Spleen (tissue), 7 donors: ENCODE results near the gene TRIML1.

Experiments used
- POLR2A ChIP-seq, 3 donors: fragments of 450-650 bp; IDR thresholded peaks; one replicate each; pipeline ENCODE4 v1.5.1; 2017; ENCODE audit warnings: antibody characterized with exemption in 3 of 3, mild to moderate bottlenecking in 1 of 3
- POLR2AphosphoS5 ChIP-seq, 3 donors: sonication (generic); formaldehyde crosslinking; IDR thresholded peaks; one replicate each; pipeline ENCODE4 v1.5.1; 2017; ENCODE audit warnings: antibody characterized with exemption in 3 of 3
- TF ChIP-seq, protein P1 (sequence below), 11 experiments: fragments of 200-600 bp in 7 of 11; fragments of 450-650 bp in 4 of 11; sonication (generic) in 4 of 11; IDR thresholded peaks in 8 of 11; conservative IDR thresholded peaks in 3 of 11; 1 replicate in 7 of 11; 2 replicates in 4 of 11; pipeline versions ENCODE4 v1.4.0 to v1.8.0; 2016 to 2021; ENCODE audit warnings: antibody characterized with exemption in 11 of 11, inconsistent platforms in 4 of 11, mild to moderate bottlenecking in 1 of 11
- donor health status: DM: no; HTN: no; CAD: no; lungs with moderate emphysema.
- donor health status: DM: no; HTN: no; CAD: no.
- donor health status: DM: no; HTN: no; CAD: no.

DNA sequence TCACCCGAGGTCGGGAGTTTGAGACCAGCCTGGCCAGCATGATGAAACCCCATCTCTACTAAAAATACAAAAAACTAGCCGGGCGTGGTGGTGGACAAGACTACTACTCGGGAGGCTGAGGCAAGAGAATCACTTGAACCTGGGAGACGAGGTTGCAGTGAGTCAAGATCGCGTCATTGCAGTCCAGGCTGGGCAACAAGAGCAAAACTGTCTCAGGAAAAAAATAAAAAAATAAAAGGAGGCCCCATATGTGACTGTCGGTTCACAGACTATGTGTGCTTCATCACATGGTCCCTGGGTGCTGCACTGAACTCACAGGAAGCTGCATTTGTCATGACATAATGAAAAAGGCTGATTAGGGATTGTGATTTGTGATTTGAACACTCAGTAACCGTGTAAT lies 6.4 kb downstream of the TRIML1 start:
- TF ChIP-seq POLR2A (IDR thresholded peaks at IDR 0.05), result no peak
- no peak for TF ChIP-seq POLR2AphosphoS5 (IDR thresholded peaks at IDR 0.05)
- TF ChIP-seq, protein P1, sequence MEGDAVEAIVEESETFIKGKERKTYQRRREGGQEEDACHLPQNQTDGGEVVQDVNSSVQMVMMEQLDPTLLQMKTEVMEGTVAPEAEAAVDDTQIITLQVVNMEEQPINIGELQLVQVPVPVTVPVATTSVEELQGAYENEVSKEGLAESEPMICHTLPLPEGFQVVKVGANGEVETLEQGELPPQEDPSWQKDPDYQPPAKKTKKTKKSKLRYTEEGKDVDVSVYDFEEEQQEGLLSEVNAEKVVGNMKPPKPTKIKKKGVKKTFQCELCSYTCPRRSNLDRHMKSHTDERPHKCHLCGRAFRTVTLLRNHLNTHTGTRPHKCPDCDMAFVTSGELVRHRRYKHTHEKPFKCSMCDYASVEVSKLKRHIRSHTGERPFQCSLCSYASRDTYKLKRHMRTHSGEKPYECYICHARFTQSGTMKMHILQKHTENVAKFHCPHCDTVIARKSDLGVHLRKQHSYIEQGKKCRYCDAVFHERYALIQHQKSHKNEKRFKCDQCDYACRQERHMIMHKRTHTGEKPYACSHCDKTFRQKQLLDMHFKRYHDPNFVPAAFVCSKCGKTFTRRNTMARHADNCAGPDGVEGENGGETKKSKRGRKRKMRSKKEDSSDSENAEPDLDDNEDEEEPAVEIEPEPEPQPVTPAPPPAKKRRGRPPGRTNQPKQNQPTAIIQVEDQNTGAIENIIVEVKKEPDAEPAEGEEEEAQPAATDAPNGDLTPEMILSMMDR (IDR thresholded peaks at IDR 0.05 in 8 of 11, conservative IDR thresholded peaks at IDR 0.05 in 3 of 11), result no peak
